Stimulated activated naive CD4-positive, alpha-beta T cell (primary cell): ENCODE results near the gene CLEC10A.
"Not testable (repeated sequence)": the region's sequence is repeated elsewhere in the genome, so short reads cannot be mapped to it uniquely, and the experiment has no call there.

Experiments
- DNase-seq, 6 experiments: peaks; one replicate each; lab custom pipeline; 2025; lab: John Stamatoyannopoulos, UW

The CLEC10A gene

GRCh38 chr17:7079581-7080455 lies at the start of gene CLEC10A:
Gene CLEC10A (minus strand): TSS chr17:7080251. CDS start chr17:7078812, 1,439 bp downstream.
- DNase-seq, result no peak

- DNase-seq, result no peak
Observed at GRCh38 chr17:7129311-7129710, 49.3 kb upstream of the CLEC10A start.

DNA sequence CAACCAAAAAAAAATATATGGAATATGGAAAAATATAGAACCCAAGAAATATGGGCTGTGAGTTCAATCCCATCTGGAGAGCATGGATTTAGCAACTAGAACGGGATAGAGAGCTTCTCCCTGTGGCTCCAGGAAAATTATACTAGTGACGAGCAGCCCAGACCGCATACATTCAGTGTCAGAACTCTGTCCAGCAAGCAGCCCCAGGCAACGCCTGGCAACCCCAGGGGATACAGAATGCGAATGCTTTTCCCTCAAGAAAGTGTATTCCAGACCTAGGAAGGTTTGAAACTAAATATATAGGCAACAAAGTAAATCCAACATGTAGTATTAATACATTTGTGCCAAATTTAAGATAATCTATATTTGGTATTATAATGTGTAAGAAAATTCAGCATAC lies 48.1 kb upstream of the CLEC10A start:
- DNase-seq, result no peak

- not testable (repeated sequence) for DNase-seq
Observed at GRCh38 chr17:7127501-7127900, 47.5 kb upstream of the CLEC10A start.

- DNase-seq, result not testable (repeated sequence)
Observed at GRCh38 chr17:7126386-7126785, 46.3 kb upstream of the CLEC10A start.

- DNase-seq, result no peak
Observed at GRCh38 chr17:7124923-7125322, 44.9 kb upstream of the CLEC10A start.

DNA sequence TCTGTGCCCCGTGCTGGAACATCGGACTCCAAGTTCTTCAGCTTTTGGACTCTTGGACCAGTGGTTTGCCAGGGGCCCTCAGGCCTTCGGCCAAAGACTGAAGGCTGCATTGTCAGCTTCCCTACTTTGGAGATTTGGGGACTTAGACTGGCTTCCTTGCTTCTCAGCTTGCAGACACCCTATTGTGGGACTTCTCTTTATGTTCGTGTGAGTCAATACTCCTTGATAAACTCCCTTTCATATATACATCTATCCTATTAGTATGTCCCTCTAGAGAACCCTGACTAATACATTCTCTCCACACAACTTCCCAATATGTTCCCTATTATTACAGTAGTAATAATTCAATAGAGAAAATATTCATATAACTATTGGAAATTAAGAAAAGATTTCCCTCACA lies 43.8 kb upstream of the CLEC10A start:
- no peak for DNase-seq

DNA sequence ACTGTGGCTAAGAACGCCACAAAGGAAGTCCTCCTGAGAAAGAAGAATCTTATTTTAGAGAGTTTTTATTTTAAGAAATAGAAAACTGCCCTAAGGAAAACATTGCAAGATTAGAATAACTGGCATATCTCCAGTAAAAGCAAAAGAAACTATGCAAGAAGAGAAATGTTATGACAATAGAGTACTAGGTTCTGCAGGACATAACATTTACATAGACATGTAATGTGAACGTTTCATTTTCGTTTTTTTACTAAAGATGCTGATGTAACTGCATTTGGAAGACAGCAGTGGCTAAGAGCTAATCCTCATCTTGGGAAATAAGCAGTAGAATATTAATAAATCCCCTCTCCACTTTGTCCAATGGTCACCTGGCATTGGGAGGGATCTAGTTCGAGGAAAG lies 42.3 kb upstream of the CLEC10A start:
- DNase-seq, result no peak

GRCh38 chr17:7120635-7121034 lies 40.6 kb upstream of the CLEC10A start:
- not testable (repeated sequence) for DNase-seq

GRCh38 chr17:7120123-7120522 lies 40.1 kb upstream of the CLEC10A start:
- no peak for DNase-seq

DNA sequence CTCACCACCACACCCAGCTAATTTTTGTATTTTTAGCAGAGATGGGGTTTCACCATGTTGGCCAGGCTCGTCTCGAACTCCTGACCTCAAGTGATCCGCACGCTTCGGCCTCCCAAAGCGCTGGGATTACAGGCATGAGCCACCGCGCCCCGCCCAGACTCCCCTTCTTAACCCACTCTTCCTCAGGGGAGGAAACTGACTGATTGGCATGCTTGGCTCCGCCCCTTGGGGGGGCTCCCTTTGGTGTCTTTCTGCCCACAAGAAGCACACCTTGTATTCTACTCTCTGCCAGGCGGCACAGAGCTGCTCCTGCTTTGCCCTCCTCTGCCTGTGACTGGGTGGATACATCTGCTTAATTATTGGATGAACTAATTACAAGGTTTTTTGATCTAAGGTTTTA lies 39.3 kb upstream of the CLEC10A start:
- no peak for DNase-seq

DNA sequence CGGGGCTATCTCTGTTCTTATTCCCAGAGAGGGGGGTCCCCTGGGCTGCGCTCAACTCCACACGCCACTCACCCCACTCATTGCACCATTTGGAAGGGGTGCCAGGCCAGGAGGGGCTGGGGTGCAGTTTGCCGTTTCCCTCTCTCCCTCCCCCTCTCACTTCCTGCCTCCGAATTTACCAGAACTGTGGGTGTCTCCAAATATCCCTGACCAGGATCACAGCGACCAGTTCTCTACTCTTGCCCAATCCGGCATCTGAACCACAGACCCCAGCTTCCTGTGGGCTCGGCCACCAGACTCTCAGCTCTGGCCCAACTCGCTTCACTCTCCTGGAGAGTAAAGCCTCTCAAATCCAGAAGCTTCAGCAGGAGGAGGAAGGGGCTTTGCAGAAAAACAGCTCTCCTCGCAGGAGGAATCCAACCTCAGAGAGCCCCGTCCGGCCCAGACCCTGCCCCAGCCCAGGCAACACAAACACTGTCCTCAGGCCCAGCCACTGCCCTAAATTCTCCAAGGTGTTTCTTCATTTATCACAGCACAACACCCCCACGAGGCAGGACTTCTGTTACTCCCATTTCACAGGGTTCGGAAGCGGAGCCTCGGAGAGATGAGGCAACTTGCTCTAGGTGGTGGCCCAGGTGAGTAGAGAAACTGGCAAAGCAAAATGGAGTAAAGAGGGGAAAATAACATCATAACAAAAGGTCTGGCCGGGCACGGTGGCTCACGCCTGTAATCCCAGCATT lies 35.0 kb upstream of the CLEC10A start:
- no peak for DNase-seq

DNA sequence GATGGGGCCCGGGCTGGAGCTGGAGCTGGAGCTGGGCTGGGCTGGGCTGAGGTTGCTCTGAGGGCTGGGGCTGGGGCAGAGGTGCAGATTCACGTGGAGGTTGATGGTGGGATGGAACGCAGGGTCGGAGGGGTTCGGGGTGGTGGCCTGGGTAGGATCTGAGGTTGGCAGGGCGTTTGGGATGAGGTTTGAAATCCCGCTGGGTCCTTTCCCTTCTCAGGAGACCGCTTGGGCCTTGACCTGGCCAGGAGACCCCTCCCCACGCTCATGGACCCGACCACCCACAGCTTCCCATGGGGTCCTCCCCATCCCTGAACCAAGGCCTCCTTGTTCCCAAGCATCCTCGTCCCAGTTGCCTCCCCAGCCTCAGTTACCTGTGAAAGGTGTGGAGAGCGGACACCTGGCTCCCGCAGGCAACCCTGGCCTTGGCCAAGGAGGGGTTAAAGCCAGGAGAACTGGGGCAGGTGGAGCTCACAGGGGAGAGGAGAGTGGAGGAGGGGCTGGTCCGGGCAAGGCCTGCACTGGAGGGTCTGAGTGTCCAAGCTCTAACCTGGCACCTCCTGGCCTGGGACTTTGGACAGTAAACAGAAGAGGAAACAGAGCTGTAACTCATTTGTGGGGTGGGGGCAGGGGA lies 34.3 kb upstream of the CLEC10A start, which contains the start of gene ASGR2:
ASGR2 (minus strand) TSS at position 582 of the 634 bp plus-strand sequence. CDS start 582 bp downstream, outside the sequence.
- no peak for DNase-seq

DNA sequence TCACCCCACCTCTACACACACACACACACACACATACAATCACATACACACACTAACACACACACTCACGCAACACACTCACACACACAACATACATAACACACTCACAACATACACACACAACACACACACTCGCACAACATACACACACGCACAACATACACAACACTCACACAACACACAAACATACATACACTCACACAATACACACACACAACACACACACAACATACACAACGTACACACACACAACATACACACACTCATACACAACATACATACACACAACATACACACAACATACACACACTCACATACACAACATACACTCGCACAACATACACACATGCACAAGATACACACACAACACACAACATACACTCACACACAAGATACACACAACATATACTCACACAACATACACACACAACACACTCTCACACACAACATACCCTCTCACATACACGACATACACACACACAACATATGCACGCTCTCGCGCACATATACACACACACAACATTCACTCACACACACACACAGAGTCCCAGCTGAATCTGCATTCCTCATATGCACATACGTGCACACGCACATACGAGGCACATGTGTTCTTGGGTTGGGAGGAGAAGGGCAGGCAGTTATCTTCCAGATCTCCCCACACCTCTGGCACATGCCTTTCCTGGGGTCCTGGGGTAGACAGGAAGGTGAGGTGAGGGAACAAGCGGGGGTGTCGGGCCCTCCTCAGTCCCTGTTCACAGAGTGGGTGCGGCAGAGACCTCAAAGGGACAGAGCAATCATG lies 33.4 kb upstream of the CLEC10A start:
- DNase-seq, result no peak

DNA sequence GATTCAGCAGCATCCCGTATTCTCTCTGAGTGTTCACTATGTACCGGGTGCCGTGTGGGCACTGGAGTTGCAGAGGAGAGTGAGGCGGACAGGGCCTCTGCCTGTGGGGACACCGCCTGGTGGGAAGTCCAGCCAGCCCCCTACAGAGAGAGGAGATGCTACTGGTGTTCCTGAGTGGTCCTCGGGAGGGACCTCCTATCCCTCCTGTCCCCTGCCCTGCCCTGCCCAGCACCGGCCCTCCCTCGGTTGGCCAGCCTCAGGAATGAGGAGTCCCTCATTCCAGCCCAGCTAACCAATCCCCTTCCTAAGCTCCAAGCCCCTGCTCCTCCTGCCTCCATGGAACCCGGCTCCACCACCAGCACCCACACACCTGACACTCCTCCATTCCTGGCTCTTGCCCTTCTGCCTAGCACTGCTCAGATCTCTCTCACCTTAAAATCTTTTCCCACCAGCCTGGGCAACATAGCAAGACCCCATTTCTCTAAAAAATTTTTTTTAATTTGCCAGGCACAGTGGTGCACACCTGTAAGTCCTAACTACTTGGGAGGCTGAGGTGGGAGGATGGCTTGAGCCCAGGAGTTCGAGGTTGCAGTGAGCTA lies 32.6 kb upstream of the CLEC10A start:
- DNase-seq, result no peak

GRCh38 chr17:7111784-7112509 lies 31.9 kb upstream of the CLEC10A start:
- no peak for DNase-seq

DNA sequence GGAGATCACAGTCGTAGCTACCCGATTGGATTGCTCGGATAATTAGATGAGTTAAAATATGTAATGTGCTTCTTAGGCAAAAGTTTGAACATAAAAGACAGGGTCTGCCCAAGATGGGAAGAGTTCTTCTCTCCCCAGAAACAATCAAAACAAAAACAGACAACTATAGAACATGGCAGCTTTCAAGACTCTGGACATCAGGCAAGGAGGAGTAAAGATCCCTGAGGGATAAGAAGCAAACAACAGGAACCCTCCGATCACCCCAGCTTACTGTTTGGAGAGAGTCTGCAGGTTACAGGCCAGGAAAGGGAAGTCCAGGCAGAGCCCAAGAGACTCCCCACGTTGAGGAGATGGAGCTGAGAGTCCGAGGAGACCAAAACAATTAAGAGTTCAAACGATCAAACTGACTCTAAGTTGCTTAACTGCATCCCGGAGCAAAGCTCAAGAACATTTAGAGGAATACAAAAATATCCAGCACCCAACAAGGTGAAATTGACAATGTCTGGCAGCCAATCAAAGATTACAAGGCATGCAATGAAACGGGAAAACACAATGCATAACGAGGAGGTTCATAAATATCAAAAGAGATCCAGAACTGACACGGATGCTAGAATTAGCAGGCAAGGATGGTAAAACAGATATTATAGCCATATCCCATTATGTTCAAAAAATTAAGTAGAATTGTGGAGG lies 30.7 kb upstream of the CLEC10A start:
- no peak for DNase-seq

DNA sequence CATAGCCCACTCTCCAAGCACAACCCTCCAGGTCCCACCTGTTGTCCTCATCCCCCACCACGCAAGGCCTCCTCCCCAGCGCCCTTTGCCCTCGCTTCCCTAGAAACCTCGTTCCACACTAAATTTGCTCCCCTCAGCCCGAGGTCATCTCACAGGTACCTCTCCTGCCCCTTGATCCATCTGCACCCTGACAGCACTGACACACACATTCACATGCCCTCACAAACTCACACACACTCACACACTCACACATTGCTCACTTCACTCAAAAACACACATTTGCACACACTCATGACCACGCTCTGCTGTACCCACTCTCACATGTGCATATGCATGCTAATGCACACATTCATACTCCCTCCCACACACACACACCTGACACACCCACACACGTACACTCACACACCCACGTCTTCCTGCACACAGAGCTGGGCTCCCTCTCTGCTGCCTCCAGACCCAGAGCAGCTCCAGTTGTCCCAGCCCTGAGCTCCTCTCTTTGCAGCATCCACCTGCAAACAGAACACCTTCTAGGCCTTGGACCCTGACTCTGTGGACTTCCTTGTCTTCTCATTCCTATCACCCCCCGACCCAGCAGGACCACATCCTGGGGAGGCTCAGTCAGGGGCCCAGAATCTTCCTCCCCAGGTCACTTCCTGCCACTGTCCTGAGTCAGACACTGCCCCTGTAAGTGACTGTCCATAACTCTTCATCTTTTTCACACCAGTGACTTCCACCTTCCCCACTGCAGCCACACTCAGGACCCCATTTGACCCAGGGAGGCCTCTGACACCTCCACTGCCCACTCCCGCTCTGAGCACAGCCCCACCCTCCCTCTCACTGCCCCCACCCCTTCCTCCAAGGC lies 29.6 kb upstream of the CLEC10A start:
- DNase-seq, result no peak

DNA sequence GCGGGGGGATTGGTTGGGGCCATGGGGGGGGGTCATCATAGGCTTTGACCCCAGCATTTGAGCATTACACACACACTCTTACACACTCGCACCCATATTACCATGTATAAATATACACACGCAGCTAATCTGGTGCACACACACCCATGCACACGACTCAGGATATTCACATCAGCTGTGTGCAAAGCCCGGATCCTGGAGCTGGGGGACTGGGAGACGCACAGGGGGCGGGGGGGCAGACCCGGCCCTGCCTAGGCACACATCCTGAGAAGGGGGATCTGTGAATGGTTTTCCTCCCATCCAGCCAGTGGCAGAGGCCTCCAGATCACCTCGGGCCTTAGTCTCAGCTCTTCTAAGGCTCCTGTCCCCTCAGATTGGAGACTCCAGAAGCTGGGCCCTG lies 28.9 kb upstream of the CLEC10A start:
- no peak for DNase-seq
